GM21381 (cell line): ENCODE results near the gene B3GALT6.

ENCODE experiments used
- ATAC-seq: cut with Tn5 transposase; IDR thresholded peaks from one replicate; pipeline ENCODE4 v1.9.1; 2021; ENCODE audit warnings: mild to moderate bottlenecking, moderate library complexity; ENCODE audit not compliant: unreplicated experiment

B3GALT6 gene

GRCh38 chr1:1230656-1231399 is 1.2 kb upstream of the B3GALT6 start:
- ATAC-seq: no peak

- peak; percentile 89 for ATAC-seq
Measured at GRCh38 chr1:1231400-1232207, 433 bp upstream of the B3GALT6 start, which contains the start of gene SDF4. TSS of gene SDF4 (minus strand) at chr1:1232001. CDS start at chr1:1228772, 3,229 bp downstream.

GRCh38 chr1:1232796-1233566 is 944 bp downstream of the B3GALT6 start:
- ATAC-seq: no peak

- no peak for ATAC-seq
Measured at GRCh38 chr1:1233567-1233892, 1.5 kb downstream of the B3GALT6 start.

GRCh38 chr1:1234180-1234808 is 2.3 kb downstream of the B3GALT6 start:
- ATAC-seq: no peak

GRCh38 chr1:1235016-1235744 is 3.1 kb downstream of the B3GALT6 start:
- no peak for ATAC-seq

- ATAC-seq: no peak
Measured at GRCh38 chr1:1236176-1236763, 4.2 kb downstream of the B3GALT6 start.

GRCh38 chr1:1236945-1237873 is 5.2 kb downstream of the B3GALT6 start:
- ATAC-seq: no peak

- ATAC-seq: no peak
Measured at GRCh38 chr1:1237874-1238701, 6.1 kb downstream of the B3GALT6 start.

GRCh38 chr1:1238702-1239178 is 6.7 kb downstream of the B3GALT6 start:
- no peak for ATAC-seq

- no peak for ATAC-seq
Measured at GRCh38 chr1:1239227-1239613, 7.2 kb downstream of the B3GALT6 start.

- no peak for ATAC-seq
Measured at GRCh38 chr1:1239614-1240347, 7.7 kb downstream of the B3GALT6 start.

GRCh38 chr1:1240348-1240732 is 8.3 kb downstream of the B3GALT6 start:
- ATAC-seq: no peak

- no peak for ATAC-seq
Measured at GRCh38 chr1:1240822-1241587, 9.0 kb downstream of the B3GALT6 start.

- no peak for ATAC-seq
Measured at GRCh38 chr1:1241588-1242219, 9.7 kb downstream of the B3GALT6 start.
